DMS153 (cell line): Measurements from ENCODE around the gene CLN5.
A peak's percentile ranks its signal among the peaks of the same experiment; 100 is the strongest.
"Not testable (repeated sequence)": the region's sequence is repeated elsewhere in the genome, so short reads cannot be mapped to it uniquely, and the experiment has no call there.

Experiments used
- DNase-seq: peaks from one replicate; lab custom pipeline; 2025; lab: John Stamatoyannopoulos, UW

Gene CLN5

GRCh38 chr13:76991796-76992547 is at the start of gene CLN5:
Gene CLN5 (plus strand): TSS chr13:76992081. CDS start chr13:76992099, 18 bp downstream.
- peak; percentile 94 for DNase-seq

DNA sequence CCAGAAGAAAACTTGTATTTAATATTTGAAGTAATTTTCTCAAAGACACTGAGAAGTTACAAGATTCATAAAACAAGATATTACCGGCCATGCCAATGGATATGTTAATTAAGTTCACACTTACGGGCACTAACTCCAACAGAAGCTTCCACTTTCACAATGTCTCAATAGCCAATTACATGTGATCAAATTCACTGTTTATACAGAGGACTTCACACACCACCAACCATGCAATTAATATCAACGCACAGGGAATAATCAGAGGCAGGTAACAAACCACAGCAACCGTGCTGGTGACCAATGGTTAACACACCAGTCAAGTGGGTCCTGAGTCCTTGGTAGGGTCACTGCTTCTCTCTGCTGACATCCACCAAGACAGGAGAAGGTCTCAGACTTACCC is 49.5 kb upstream of the CLN5 start:
- DNase-seq = no peak

GRCh38 chr13:76943646-76944045 is 48.2 kb upstream of the CLN5 start:
- no peak for DNase-seq

DNA sequence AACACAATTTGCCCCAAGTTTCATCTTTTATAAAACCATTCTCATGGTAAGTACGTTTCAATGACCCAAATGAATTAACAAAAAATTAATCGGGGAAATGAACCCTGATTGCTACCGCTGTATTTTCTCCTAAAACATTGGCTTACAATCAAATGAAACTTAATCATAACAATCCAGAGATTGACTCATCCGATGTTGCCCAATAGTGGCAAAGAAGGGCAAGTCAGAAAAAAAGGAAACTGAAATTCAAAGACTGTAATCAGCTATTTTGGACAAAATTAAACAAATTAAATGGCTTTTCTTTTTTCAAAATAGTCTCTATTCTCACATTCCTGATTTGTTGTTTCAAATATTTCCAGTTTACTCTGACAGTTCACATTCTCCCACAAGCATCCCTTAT is 47.4 kb upstream of the CLN5 start:
- DNase-seq = no peak

- no peak for DNase-seq
Observed at GRCh38 chr13:76948149-76948548, 43.7 kb upstream of the CLN5 start, which contains the start of gene ACOD1. Gene ACOD1 (plus strand): TSS chr13:76948511. CDS start chr13:76948559, 48 bp downstream.

GRCh38 chr13:76950101-76950500 is 41.8 kb upstream of the CLN5 start:
- no peak for DNase-seq

DNA sequence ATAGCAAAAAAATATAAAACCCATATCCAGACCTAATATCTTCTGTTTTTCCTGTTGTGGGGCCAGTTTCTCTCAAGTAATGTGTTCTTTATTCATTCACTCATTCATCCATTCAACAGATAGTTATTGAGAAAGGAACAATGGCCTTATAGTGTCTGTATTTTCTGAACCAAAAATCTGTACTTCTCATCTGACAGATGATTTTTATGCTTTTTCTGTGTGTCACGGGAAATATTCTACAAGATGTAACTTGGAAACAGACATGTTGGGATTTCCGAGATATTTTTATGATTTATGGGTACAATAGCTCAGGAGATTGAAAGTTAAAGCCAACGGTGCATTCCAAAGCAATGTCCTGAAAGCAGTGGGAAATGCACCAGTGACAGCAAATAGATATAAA is 37.9 kb upstream of the CLN5 start:
- DNase-seq = no peak

DNA sequence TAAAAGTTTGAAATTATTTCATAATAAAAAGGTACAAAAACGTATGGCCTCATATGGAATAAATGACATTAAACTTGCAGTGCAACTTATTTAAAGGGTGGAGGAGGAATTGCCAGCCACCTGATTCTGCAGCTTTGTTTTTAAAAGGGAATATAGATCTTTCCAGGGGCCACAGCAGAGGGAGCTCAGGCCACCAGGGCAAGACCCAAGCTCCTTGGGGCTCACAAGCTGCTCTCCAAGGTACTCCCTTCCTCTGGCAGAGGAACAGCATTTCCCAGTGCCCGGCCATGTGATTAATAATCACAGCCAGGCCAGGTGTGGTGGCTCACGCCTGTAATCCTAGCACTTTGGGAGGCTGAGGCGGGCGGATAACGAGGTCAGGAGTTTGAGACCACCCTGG is 37.3 kb upstream of the CLN5 start:
- no peak for DNase-seq

DNA sequence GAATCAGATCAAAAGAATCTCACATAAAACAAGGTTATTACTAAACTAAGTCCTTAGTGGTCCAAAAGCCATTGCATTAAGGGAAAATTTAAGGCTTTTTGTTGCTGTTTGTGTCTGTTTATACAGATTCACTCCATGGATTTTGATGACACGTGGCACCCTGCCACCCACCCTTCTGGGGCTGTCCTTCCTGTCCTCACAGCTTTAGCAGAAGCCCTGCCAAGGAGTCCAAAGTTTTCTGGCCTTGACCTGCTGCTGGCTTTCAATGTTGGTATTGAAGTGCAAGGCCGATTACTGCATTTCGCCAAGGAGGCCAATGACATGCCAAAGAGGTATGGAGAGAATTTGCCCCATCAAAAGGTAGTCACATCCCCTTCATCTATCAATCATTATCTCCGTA is 36.7 kb upstream of the CLN5 start:
- DNase-seq = no peak

GRCh38 chr13:76955661-76956060 is 36.2 kb upstream of the CLN5 start:
- DNase-seq = no peak

GRCh38 chr13:76958841-76959432 is 32.9 kb upstream of the CLN5 start:
- no peak for DNase-seq

GRCh38 chr13:76959734-76960133 is 32.1 kb upstream of the CLN5 start:
- not testable (repeated sequence) for DNase-seq

GRCh38 chr13:76965759-76966421 is 26.0 kb upstream of the CLN5 start:
- DNase-seq = no peak

- DNase-seq = no peak
Observed at GRCh38 chr13:76967031-76967430, 24.9 kb upstream of the CLN5 start.

- DNase-seq = no peak
Observed at GRCh38 chr13:76968041-76968440, 23.8 kb upstream of the CLN5 start.

GRCh38 chr13:76969488-76970365 is 22.2 kb upstream of the CLN5 start:
- DNase-seq = no peak

DNA sequence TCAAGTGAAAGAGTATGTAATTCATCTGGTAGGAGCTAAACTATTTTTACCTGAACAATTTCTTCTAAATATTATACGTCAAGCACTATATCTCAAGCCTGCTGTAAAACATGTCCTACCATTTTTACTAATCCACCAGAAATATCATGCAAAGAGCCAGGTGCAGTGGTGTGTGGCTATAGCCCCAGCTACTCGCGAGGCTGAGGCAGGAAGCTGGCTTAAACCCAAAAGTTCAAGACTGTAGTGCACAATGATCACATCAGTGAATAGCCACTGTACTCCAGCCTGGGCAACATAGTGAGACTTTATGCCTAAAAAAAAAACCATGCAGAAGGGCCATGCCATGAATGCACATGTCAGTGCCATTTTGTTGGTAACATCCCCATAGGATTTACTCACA is 20.7 kb upstream of the CLN5 start:
- no peak for DNase-seq

DNA sequence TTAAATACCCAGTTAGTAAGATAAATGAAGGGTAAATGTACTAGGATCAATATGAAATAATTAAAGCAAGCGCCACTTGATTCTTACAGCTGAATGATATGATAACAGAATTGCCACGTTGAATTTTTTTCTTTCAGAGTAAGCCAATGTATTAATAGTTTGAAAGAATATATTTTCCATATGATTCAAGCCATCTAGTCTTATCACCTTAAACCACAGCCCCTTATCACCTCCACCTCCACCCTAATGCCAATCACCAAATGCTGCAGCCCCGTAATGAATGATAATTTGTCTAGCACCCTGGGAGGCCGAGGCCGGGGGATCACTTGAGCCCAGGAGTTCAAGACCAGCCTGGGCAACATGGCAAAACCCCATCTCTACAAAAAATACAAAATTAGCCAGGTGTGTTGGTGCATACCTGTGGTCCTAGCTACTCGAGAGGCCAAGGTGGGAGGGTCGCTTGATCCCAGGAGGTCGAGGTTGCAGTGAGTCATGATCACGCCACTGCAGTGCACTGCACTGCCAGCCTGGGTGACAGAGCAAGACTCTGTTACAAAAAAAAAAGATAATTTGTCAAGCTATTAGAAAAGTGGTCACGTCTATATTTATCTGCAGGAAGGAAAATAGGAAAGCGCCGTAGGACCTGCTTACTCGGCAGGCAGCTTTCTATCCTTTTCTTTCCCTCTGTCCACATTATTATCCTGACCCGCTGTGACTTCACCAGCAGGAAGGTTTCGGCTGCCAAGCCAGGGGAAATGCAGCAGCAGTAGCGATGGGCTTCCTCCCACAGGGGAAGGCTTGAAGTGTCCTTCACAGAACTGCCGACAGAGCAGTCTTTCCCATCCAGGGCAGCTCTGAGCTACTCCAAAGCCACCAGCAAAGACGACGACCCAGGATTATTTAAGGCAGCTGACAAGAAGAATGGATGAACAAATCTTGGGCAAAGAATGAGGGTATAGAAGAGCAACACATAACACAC is 19.7 kb upstream of the CLN5 start:
- no peak for DNase-seq

GRCh38 chr13:76973920-76974617 is 17.8 kb upstream of the CLN5 start:
- no peak for DNase-seq

DNA sequence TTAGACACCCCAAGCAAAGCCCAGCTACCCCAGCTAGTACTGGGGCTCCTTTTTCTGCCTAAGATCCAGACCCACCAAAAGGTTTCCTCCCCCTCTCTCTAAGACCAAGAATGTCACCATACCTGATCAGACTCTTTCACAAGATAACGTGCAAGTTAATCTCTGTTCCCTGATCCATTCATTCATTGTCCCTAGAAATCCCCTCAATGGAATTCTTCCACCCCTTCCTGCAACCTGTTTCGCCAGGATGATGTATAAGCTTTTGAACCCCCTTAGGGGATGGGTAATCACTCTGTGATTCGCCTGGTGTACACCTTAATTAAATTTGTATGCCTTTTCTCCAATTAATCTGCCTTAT is 17.3 kb upstream of the CLN5 start:
- DNase-seq = no peak
